H9 (cell line): ENCODE data around the gene ABLIM1. TPM values are rescaled to one million over a fixed set of nuclear protein-coding genes. Genes with fewer than 3 reads are reported as not detected.

ENCODE experiments used
- DNase-seq: peaks from one replicate; pipeline ENCODE4 v3.0.0-alpha.2; 2017
- H2AFZ ChIP-seq: one replicate; pipeline ENCODE4 v1.6.1; 2013; ENCODE audit warnings: mild to moderate bottlenecking, low read length, control low read depth, moderate library complexity
- H2AK5ac ChIP-seq: 2 replicates; pipeline ENCODE4 v1.6.1; 2013; ENCODE audit warnings: low read length, control low read depth, mixed read lengths; ENCODE audit not compliant: insufficient read length
- H2BK120ac ChIP-seq: one replicate; pipeline ENCODE4 v1.6.1; 2013; ENCODE audit warnings: low read depth, mild to moderate bottlenecking, low read length, control low read depth, inconsistent platforms; ENCODE audit not compliant: poor library complexity, severe bottlenecking
- H2BK12ac ChIP-seq: 2 replicates; pipeline ENCODE4 v1.6.1; 2013; ENCODE audit warnings: low read length, control low read depth, mixed read lengths, low read depth; ENCODE audit not compliant: insufficient read length
- H2BK15ac ChIP-seq: 2 replicates; pipeline ENCODE4 v1.6.1; 2013; ENCODE audit warnings: low read depth, low read length, control low read depth
- H2BK20ac ChIP-seq: one replicate; pipeline ENCODE4 v1.6.1; 2013; ENCODE audit warnings: low read depth, mild to moderate bottlenecking, low read length, control low read depth, inconsistent platforms; ENCODE audit not compliant: poor library complexity, severe bottlenecking
- H2BK5ac ChIP-seq: 2 replicates; pipeline ENCODE4 v1.6.1; 2013; ENCODE audit warnings: low read length, control low read depth, mixed read lengths; ENCODE audit not compliant: insufficient read length
- H3K14ac ChIP-seq: 2 replicates; pipeline ENCODE4 v1.6.1; 2013; ENCODE audit warnings: low read length, control low read depth; ENCODE audit not compliant: insufficient read depth
- H3K18ac ChIP-seq: 2 replicates; pipeline ENCODE4 v1.6.1; 2013; ENCODE audit warnings: low read depth, mild to moderate bottlenecking, mixed read lengths, low read length, control low read depth; ENCODE audit not compliant: insufficient read length
- H3K23ac ChIP-seq: 2 replicates; pipeline ENCODE4 v1.6.1; 2013; ENCODE audit warnings: low read length, control low read depth, mixed read lengths, low read depth; ENCODE audit not compliant: insufficient read length
- H3K23me2 ChIP-seq: 2 replicates; pipeline ENCODE4 v1.6.1; 2013; ENCODE audit warnings: low read depth, mild to moderate bottlenecking, mixed read lengths, low read length, control low read depth; ENCODE audit not compliant: insufficient read length, poor library complexity, severe bottlenecking
- H3K27ac ChIP-seq: 2 replicates; pipeline ENCODE4 v1.5.1; 2013; ENCODE audit warnings: low read length, control low read depth, mixed read lengths, low read depth; ENCODE audit not compliant: insufficient read length
- H3K27me3 ChIP-seq: 2 replicates; pipeline ENCODE4 v1.6.1; 2013; ENCODE audit warnings: low read length, control low read depth, inconsistent platforms; ENCODE audit not compliant: insufficient read depth
- H3K4ac ChIP-seq: 2 replicates; pipeline ENCODE4 v1.6.1; 2013; ENCODE audit warnings: low read depth, mild to moderate bottlenecking, control low read depth, inconsistent platforms, low read length, moderate library complexity
- H3K4me1 ChIP-seq: 2 replicates; pipeline ENCODE4 v1.6.1; 2013; ENCODE audit warnings: low read length, control low read depth, inconsistent platforms; ENCODE audit not compliant: insufficient read depth
- H3K4me2 ChIP-seq: 2 replicates; pipeline ENCODE4 v1.6.1; 2013; ENCODE audit warnings: low read length, control low read depth, mixed read lengths; ENCODE audit not compliant: insufficient read length, insufficient read depth
- H3K56ac ChIP-seq: 2 replicates; pipeline ENCODE4 v1.6.1; 2013; ENCODE audit warnings: low read depth, mild to moderate bottlenecking, mixed read lengths, low read length, control low read depth; ENCODE audit not compliant: insufficient read length
- H3K79me1 ChIP-seq: 2 replicates; pipeline ENCODE4 v1.6.1; 2013; ENCODE audit warnings: low read depth, mild to moderate bottlenecking, moderate library complexity, low read length, control low read depth, inconsistent platforms; ENCODE audit not compliant: insufficient read depth, poor library complexity, severe bottlenecking
- H3K79me2 ChIP-seq: 2 replicates; pipeline ENCODE4 v1.6.1; 2013; ENCODE audit warnings: low read length, control low read depth, inconsistent platforms; ENCODE audit not compliant: insufficient read depth
- H3K9ac ChIP-seq: 2 replicates; pipeline ENCODE4 v1.6.1; 2013; ENCODE audit warnings: low read length, control low read depth, mixed read lengths; ENCODE audit not compliant: insufficient read length; ENCODE audit errors: extremely low read depth
- H3K9me3 ChIP-seq: one replicate; pipeline ENCODE4 v1.6.1; 2013; ENCODE audit warnings: low read depth, low read length, inconsistent platforms; ENCODE audit not compliant: control insufficient read depth
- H3T11ph ChIP-seq: one replicate; pipeline ENCODE4 v1.6.1; 2013; ENCODE audit warnings: mild to moderate bottlenecking, low read length, control low read depth, inconsistent platforms
- H4K20me1 ChIP-seq: one replicate; pipeline ENCODE4 v1.6.1; 2013; ENCODE audit not compliant: control insufficient read depth, insufficient read length, insufficient read depth
- H4K5ac ChIP-seq: 2 replicates; pipeline ENCODE4 v1.6.1; 2013; ENCODE audit warnings: low read depth, mild to moderate bottlenecking, mixed read lengths, low read length, control low read depth; ENCODE audit not compliant: insufficient read length
- H4K8ac ChIP-seq: replicated peaks from 2 replicates; pipeline ENCODE4 v1.6.1; 2013; ENCODE audit warnings: low read length, control low read depth, mixed read lengths, low read depth; ENCODE audit not compliant: insufficient read length
- H4K91ac ChIP-seq: 2 replicates; pipeline ENCODE4 v1.6.1; 2013; ENCODE audit warnings: low read depth, mild to moderate bottlenecking, moderate library complexity, mixed read lengths, low read length, control low read depth; ENCODE audit not compliant: insufficient read length
- H3K27ac Mint-ChIP-seq, 3 experiments: 2 replicates in 2 of 3; 3 replicates in 1 of 3; pipeline ENCODE4 v1.8.0; 2020 to 2021; ENCODE audit warnings: mixed read lengths in 3 of 3, mild to moderate bottlenecking in 1 of 3, moderate library complexity in 1 of 3
- H3K27me3 Mint-ChIP-seq: 2 replicates; pipeline ENCODE4 v1.8.0; 2021; ENCODE audit warnings: low read depth, mild to moderate bottlenecking, moderate library complexity, mixed read lengths
- H3K36me3 Mint-ChIP-seq, 3 experiments: 2 replicates in 2 of 3; 3 replicates in 1 of 3; pipeline ENCODE4 v1.8.0; 2020 to 2021; ENCODE audit warnings: low read depth in 3 of 3, mixed read lengths in 3 of 3; ENCODE audit not compliant: insufficient read depth in 1 of 3
- H3K4me1 Mint-ChIP-seq, 2 experiments: 2 replicates each; pipeline ENCODE4 v1.8.0; 2020; ENCODE audit warnings: mixed read lengths in 2 of 2
- H3K4me3 Mint-ChIP-seq, 2 experiments: 2 replicates in 1 of 2; 3 replicates in 1 of 2; pipeline ENCODE4 v1.8.0; 2020 to 2021; ENCODE audit warnings: mild to moderate bottlenecking in 2 of 2, mixed read lengths in 2 of 2, moderate library complexity in 1 of 2
- H3K9me3 Mint-ChIP-seq, 2 experiments: 2 replicates in 1 of 2; 3 replicates in 1 of 2; pipeline ENCODE4 v1.8.0; 2020; ENCODE audit warnings: mild to moderate bottlenecking in 2 of 2, mixed read lengths in 2 of 2, moderate library complexity in 1 of 2
- CTCF ChIP-seq: fragments of 200-600 bp; sonication (generic); conservative IDR thresholded peaks from 3 replicates; pipeline ENCODE4 v1.8.0; 2021; ENCODE audit warnings: antibody characterized with exemption, mild to moderate bottlenecking
- WGBS: extraction: QIAGEN DNeasy Blood & Tissue Kit; methylation state at CpG from one replicate; pipeline ENCODE4 v1.1.7; 2013; ENCODE audit warnings: missing lambda C conversion rate, low lambda C conversion rate, mixed read lengths; ENCODE audit not compliant: insufficient read length; ENCODE audit errors: extremely low coverage; 5-methylcytosine and 5-hydroxymethylcytosine counted together
- total RNA-seq: library from RNA; stranded (reverse); gene quantifications from 2 replicates; pipeline ENCODE4 v1.2.1, GENCODE V29; 2021

Gene ABLIM1
- total RNA-seq, 1 experiment from 2014 or later: 32.1 TPM

DNA sequence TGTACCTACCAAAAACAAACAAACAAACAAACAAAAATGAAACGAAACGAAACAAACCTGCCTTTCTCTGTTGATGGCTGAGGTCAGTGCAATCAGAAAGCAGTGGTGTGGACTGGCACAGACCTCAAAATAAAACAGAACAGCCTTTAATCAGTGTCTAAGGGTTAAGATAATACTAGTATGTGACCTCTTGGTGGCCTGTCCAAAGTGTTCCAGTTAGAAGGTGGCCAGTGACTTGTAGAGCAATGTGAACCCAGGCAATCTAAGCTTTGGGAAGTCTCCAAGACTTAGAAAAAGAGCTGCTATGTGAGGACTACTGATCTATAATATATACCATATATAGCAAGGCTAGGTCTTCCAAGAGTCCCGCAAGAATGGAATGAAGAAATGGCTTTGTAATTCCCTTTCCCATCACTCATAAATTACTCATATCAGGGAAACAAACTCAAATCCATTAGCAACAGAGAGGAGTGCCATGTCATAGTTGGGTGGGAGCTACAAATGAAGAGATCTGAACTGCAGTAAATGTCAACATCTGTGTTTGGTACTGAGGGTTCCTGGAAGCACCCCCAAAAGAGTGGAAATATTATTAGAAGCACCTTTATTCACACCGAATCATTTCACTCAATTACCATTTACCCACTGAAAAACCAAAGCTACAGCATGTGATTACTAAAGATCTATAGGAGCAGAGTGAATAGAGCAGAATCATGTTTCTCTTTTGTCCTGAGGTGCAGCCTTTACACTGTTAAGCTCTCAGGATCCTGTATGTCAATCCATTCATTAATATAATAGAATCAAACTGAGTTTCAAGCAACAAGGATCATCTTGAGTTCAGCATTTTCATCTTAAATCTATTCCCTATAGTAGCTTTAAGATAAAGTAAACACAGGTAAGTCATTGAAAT, 28.0 kb downstream of the ABLIM1 start:
- no peak overlapping the region for H4K8ac ChIP-seq
- H3K18ac ChIP-seq: no peak overlapping the region
- no peak overlapping the region for H3K56ac ChIP-seq
- H3K27ac ChIP-seq: no peak overlapping the region
- H2AFZ ChIP-seq: no peak overlapping the region
- H3K79me1 ChIP-seq: no peaks in the 10 kb centered on the region
- H2BK5ac ChIP-seq: no peak overlapping the region
- no peaks in the 10 kb centered on the region for H4K20me1 ChIP-seq
- H3K9me3 Mint-ChIP-seq: no peaks in the 10 kb centered on the region
- H4K5ac ChIP-seq: no peak overlapping the region
- no peak overlapping the region for H3K23ac ChIP-seq
- TF ChIP-seq CTCF: no peak
- no peak overlapping the region for H2BK20ac ChIP-seq
- no peaks in the 10 kb centered on the region for H3K9me3 ChIP-seq
- no peak overlapping the region for H4K91ac ChIP-seq
- no peak overlapping the region for H3K9ac ChIP-seq
- H3T11ph ChIP-seq: no peak overlapping the region
- peaks cover 4% of the 10 kb centered on the region; the same call in 1 of the 2 replicates for H3K4me1 ChIP-seq
- no peak overlapping the region for H3K4ac ChIP-seq
- H3K4me2 ChIP-seq: no peak overlapping the region
- no peak overlapping the region for H2BK15ac ChIP-seq
- no peak overlapping the region for H2BK12ac ChIP-seq
- H3K4me1 Mint-ChIP-seq: peaks cover 30 to 34% of the 10 kb centered on the region in 2 experiments
- no peak overlapping the region for H2AK5ac ChIP-seq
- H3K27me3 Mint-ChIP-seq: peaks cover 42% of the 10 kb centered on the region
- no peak overlapping the region for H3K27ac Mint-ChIP-seq
- no peak overlapping the region for H2BK120ac ChIP-seq
- H3K36me3 Mint-ChIP-seq: no peaks in the 10 kb centered on the region
- no CpG with 5 or more reads among the region's 4 CpGs for WGBS
- H3K79me2 ChIP-seq: no peaks in the 10 kb centered on the region
- H3K4me3 Mint-ChIP-seq: no peak overlapping the region
- no peak for DNase-seq
- H3K14ac ChIP-seq: no peak overlapping the region
- H3K27me3 ChIP-seq: peaks cover 9% of the 10 kb centered on the region
- peaks cover 10% of the 10 kb centered on the region for H3K23me2 ChIP-seq
